ENCODE data around the gene ICA1L. TPM values are rescaled to one million over a fixed set of nuclear protein-coding genes. Genes with fewer than 3 reads are reported as not detected.

Gene ICA1L
- total RNA-seq, 1 donor from 2014 or later: 17.8 TPM

DNA sequence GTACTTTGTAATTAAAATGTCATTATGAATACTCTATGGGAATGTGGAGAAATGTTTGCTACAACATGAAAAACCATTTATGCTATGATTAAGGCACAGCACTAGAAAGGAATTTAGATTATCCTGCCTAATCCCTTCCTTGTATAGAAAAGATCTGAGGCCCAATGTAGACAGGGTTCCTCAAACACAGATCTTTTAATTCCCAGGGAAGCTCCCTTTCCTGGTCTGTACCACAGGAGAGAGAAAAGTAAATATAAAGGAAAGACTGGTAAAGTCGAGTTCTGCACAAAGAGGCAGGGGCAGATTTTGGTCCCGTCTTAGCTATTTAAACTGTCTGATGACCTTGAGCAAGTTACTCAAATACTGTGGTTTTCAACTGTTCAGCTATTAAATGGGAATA is 84.7 kb downstream of the ICA1L start:
- Mint-ChIP-seq H3K9me3 (ENCODE audit: low read depth) (no peaks in the 10 kb centered on the region), H3K4me3 (ENCODE audit: low read depth) (no peak overlapping the region), H3K27ac (peak overlapping the region; percentile 50), H3K36me3 (ENCODE audit: insufficient read depth) (peaks cover 29% of the 10 kb centered on the region), H3K27me3 (no peaks in the 10 kb centered on the region), H3K4me1 (ENCODE audit: low read depth) (peaks cover 22% of the 10 kb centered on the region)
- TF ChIP-seq, protein P1, sequence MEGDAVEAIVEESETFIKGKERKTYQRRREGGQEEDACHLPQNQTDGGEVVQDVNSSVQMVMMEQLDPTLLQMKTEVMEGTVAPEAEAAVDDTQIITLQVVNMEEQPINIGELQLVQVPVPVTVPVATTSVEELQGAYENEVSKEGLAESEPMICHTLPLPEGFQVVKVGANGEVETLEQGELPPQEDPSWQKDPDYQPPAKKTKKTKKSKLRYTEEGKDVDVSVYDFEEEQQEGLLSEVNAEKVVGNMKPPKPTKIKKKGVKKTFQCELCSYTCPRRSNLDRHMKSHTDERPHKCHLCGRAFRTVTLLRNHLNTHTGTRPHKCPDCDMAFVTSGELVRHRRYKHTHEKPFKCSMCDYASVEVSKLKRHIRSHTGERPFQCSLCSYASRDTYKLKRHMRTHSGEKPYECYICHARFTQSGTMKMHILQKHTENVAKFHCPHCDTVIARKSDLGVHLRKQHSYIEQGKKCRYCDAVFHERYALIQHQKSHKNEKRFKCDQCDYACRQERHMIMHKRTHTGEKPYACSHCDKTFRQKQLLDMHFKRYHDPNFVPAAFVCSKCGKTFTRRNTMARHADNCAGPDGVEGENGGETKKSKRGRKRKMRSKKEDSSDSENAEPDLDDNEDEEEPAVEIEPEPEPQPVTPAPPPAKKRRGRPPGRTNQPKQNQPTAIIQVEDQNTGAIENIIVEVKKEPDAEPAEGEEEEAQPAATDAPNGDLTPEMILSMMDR (IDR thresholded peaks at IDR 0.05; ENCODE audit: unreplicated experiment): no peak
- DNase-seq (ENCODE audit: low spot score, unreplicated experiment): no peak

DNA sequence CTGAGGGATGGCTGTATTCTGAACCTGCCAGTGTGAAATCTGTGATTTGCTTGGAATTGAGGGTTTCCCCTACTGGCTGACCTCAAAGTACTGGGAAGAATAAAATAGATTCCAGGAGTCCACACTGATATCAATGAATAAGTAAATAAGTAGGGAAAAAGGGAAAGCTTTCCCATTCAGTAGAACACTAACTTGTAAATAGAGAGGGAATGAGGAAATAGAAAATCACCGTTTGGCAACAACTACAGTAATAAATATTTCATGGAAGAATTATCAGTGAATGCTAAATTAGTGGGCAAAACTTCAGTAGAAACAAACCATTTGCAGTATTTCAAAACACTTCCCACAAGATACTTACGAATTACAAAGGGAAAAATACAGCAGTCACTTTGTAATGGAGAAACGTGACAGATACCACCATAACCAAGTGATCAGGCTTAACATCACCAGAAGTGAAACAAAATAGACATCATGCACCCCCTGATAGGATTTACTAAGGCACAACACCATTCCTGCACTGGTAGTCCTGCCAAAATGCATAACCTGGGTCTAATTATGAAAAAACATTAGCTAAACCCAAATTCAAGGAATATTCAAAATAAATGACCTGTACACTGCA is 88.5 kb downstream of the ICA1L start:
- TF ChIP-seq, protein P1 (IDR thresholded peaks at IDR 0.05; ENCODE audit: unreplicated experiment): no peak
- Mint-ChIP-seq H3K4me3 (ENCODE audit: low read depth) (no peak overlapping the region), H3K9me3 (ENCODE audit: low read depth) (no peaks in the 10 kb centered on the region), H3K4me1 (ENCODE audit: low read depth) (peaks cover 14% of the 10 kb centered on the region), H3K27ac (peak overlapping the region; percentile 65), H3K36me3 (ENCODE audit: insufficient read depth) (peaks cover 38% of the 10 kb centered on the region), H3K27me3 (no peaks in the 10 kb centered on the region)
- no peak for DNase-seq (ENCODE audit: low spot score, unreplicated experiment)

DNA sequence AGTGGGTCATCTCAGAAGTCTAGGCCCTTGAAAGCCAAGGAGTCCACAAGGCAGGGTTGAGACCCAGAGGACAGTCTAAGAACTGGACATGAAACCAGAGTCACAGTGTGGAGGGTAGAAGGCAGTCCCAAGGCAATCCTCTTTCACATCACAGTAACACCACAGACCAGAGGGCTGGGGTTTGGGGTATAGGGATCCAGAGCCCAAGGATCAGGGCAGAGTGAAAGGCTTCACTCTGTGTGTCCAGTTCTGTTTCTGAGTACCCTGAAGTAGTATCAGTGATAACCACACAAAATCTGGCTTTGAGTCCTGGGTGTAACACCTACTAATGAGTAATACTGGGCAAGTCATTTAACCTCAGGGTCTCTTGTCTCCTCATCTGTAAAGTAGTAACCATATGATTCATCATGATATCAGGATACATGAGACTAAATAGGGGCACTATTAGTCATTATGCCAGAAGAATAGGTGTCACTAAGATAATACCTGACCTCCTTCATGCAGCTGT is 91.0 kb downstream of the ICA1L start:
- Mint-ChIP-seq H3K4me1 (ENCODE audit: low read depth) (no peaks in the 10 kb centered on the region), H3K9me3 (ENCODE audit: low read depth) (no peaks in the 10 kb centered on the region), H3K27me3 (no peaks in the 10 kb centered on the region), H3K27ac (no peak overlapping the region), H3K36me3 (ENCODE audit: insufficient read depth) (peaks cover 48% of the 10 kb centered on the region), H3K4me3 (ENCODE audit: low read depth) (no peak overlapping the region)
- TF ChIP-seq, protein P1 (IDR thresholded peaks at IDR 0.05; ENCODE audit: unreplicated experiment): no peak
- DNase-seq (ENCODE audit: low spot score, unreplicated experiment): no peak

DNA sequence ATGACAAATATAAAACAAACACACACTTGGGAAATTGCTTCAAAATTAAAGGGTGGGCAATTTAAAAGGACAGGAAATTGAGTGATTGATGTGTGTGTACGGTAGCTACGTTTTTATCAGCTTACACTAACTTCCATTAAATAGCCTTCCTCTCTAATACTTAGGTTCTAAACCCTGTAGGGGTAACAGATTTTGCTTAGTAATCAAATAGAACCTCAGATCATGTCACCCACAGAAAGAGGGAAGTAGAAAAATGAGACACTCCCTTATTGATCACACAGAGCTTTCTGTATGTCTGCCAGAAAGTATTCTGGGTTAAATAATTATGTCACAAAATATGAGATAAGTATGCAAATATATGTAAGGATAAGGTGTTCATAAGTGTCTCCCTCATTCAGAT is 93.3 kb downstream of the ICA1L start:
- TF ChIP-seq, protein P1 (IDR thresholded peaks at IDR 0.05; ENCODE audit: unreplicated experiment): no peak
- H3K9me3 Mint-ChIP-seq (ENCODE audit: low read depth): no peaks in the 10 kb centered on the region
- H3K36me3 Mint-ChIP-seq (ENCODE audit: insufficient read depth): peaks cover 48% of the 10 kb centered on the region
- no peaks in the 10 kb centered on the region for H3K27me3 Mint-ChIP-seq
- no peak for DNase-seq (ENCODE audit: low spot score, unreplicated experiment)
- H3K4me3 Mint-ChIP-seq (ENCODE audit: low read depth): no peak overlapping the region
- H3K4me1 Mint-ChIP-seq (ENCODE audit: low read depth): no peaks in the 10 kb centered on the region
- H3K27ac Mint-ChIP-seq: no peak overlapping the region

DNA sequence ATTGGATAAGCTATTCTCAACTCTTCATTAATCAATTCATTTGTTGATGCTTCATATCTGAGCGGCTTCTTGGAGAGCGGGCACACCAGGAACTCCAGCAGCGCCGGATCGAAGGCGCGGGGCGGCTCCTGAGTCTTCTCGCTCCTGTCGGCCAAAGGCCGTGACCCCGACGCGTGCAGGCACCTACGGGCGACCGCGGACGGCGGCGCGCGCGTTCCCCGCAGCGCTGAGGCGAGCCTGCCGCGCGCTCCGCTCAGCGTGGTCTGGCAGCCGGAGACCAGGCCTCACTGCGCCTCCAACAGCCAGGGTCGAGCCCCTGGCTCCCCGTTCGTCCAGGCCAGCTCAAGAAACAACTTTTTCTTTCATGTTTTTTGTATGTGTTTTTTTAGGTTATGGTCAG is 97.5 kb downstream of the ICA1L start:
- Mint-ChIP-seq H3K36me3 (ENCODE audit: insufficient read depth) (peaks cover 36% of the 10 kb centered on the region), H3K27ac (no peak overlapping the region), H3K4me1 (ENCODE audit: low read depth) (no peaks in the 10 kb centered on the region), H3K27me3 (no peaks in the 10 kb centered on the region), H3K9me3 (ENCODE audit: low read depth) (no peaks in the 10 kb centered on the region), H3K4me3 (ENCODE audit: low read depth) (no peak overlapping the region)
- TF ChIP-seq, protein P1 (IDR thresholded peaks at IDR 0.05; ENCODE audit: unreplicated experiment): no peak
- DNase-seq (ENCODE audit: low spot score, unreplicated experiment): no peak

Data from progenitor cell of endocrine pancreas (in vitro differentiated cells).